GM12872 (cell line): ENCODE measurements around the gene NELL1.

Experiments
- CTCF ChIP-seq: IDR thresholded peaks from 3 replicates; pipeline ENCODE4 v1.5.1; 2011; ENCODE audit warnings: low read depth, mild to moderate bottlenecking, low read length, moderate library complexity; ENCODE audit not compliant: insufficient read depth

NELL1 gene

DNA sequence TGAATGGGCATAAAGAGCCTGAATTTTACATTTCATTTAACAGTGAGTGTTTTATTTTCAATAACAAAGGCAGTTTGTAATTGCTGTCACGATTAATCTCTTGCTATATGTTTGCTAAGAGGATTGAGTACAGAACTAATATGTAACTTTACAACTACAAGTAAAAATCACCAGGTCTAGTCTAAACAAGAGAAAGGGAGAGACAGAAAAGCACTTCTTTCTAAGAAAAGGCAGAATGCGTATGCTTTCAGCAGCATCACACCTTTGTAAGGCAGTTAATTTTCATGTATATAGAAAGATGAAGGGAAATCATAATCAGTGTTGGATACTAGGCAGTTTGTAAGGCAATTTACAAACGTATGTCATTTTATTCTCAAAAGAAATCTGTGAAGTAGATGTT is 169.8 kb downstream of the NELL1 start:
- no peak for TF ChIP-seq CTCF

DNA sequence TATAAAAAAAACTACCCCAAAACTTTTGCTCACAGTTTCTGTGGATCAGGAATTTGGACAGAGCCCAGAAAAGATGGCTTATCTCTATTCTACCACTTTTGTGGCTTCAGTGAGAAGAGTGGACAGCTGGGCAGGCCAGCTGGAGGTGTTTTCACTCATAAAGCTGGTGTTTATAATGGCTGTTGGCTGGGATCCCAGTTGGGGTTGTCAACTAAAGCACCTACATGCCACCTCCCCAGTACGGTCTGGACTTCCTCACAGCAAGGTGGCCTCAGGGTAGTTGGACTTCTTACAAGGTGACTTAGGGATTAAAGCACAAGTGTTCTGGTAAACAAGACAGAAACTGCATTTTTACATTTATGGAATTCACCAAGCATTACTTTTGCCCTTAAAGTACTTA is 171.0 kb downstream of the NELL1 start:
- no peak for TF ChIP-seq CTCF

DNA sequence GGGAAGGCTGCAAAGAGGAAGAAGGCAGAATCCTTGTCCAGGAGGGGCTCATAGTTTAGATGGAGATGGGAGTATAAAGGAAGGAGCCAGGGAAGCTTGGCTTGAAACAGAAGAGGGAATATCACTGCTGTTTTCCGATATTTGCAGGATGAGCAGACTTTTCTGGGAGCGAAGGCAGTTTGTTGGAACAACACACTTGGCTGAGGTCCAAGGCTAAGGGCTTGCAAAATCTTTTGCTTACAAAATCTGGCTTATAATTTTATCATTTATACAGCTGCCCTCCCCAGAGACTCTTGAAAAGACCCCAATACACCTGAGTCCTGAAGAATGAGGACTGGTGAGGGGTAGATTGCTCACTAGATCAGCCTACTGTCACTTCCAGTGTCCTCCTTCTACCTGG is 174.8 kb downstream of the NELL1 start:
- no peak for TF ChIP-seq CTCF

GRCh38 chr11:20844630-20845029 is 175.2 kb downstream of the NELL1 start:
- TF ChIP-seq CTCF: no peak

DNA sequence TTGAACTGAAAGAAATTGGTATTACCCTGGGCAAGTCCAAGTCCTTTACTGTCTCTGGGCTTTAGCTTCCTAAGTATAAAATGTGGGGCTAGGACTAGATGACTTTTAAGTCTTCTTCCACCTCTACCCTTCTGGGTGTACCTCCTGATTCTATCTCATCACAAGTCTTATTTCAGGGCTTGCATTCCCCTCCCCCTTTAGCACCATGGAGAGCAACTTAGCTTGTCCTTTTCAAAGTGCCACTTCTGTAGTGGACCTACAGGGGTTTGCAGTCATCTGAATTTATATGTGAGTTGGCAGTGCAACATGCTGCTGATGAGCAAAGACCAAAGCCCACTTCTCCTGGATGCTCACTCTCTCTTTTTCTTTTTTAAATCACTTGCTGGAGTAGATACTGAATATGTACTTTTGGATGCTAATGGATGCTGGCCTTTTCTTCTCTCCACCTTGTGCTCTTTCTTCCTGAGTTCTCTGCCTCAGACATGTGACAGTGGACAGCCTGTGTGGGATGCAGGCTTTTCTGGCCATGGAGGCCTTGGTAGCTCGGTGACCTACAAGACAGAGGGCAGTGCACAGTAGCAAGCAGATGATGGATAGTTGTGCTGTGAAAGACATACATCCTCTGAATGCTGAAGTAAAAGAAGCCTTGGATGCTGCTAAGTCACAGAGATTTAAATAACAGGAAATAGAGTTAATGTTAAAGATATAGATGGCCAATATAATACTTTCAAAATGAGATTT is 185.0 kb downstream of the NELL1 start:
- no peak for TF ChIP-seq CTCF

GRCh38 chr11:20861322-20861721 is 191.9 kb downstream of the NELL1 start:
- TF ChIP-seq CTCF: no peak

DNA sequence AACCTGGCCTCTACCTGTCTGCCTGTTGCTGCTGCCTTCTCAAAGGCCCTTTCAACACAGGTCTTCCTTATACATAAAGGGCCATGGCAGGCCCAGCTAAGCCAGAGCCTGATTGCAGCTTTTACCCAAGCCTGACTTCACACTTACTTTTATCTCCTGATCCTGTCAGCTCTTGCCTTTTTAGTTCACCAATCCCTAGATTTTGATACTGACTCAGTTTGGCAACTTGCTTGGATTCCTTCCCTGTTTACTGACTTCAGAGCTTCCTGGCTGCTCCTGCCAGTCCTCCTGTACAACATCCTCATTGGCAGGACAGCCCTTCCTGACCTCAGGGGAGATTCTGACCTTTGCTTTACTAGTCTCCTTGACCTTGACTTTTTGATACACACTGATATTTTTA is 195.2 kb downstream of the NELL1 start:
- TF ChIP-seq CTCF: no peak
